H1 (cell line): ENCODE data around the gene DYNLT5. TPM values are rescaled to one million over a fixed set of nuclear protein-coding genes. Genes with fewer than 3 reads are reported as not detected.
"Not testable (repeated sequence)": the region's sequence is repeated elsewhere in the genome, so short reads cannot be mapped to it uniquely, and the experiment has no call there.

Experiments
- CTCF ChIA-PET: fragments of 300-600 bp; sonication (Branson Sonifier 250); formaldehyde crosslinking; loops from one replicate; lab custom pipeline; 2021; ENCODE audit not compliant: partially characterized antibody; lab: Charles Lee
- POLR2A ChIA-PET: fragments of 300-600 bp; sonication (Branson Sonifier 250); formaldehyde crosslinking; loops from one replicate; lab custom pipeline; 2021; ENCODE audit warnings: inconsistent platforms; ENCODE audit not compliant: partially characterized antibody; lab: Charles Lee
- DNase-seq, 2 experiments: peaks; one replicate each; pipeline versions ENCODE4 v3.0.0 to v3.0.0-alpha.2; 2010 to 2022; ENCODE audit warnings: low spot score in 2 of 2, low read depth in 1 of 2, mixed read lengths in 1 of 2
- FAIRE-seq: peaks from 2 replicates; lab custom pipeline; 2011; peaks lifted over from hg19 to GRCh38; lab: Jason Lieb, UNC
- H2AFZ ChIP-seq: 2 replicates; pipeline ENCODE4 v1.8.1; 2012; ENCODE audit warnings: low read length, inconsistent platforms
- H2AK5ac ChIP-seq: 2 replicates; pipeline ENCODE4 v1.6.1; 2013; ENCODE audit warnings: low read depth, low read length
- H2BK120ac ChIP-seq: replicated peaks from 2 replicates; pipeline ENCODE3; 2013; ENCODE audit warnings: low read depth, low read length, inconsistent platforms
- H2BK12ac ChIP-seq: 2 replicates; pipeline ENCODE4 v1.6.1; 2013; ENCODE audit warnings: low read depth, low read length
- H2BK15ac ChIP-seq: 2 replicates; pipeline ENCODE4 v1.6.1; 2013; ENCODE audit warnings: low read length
- H2BK20ac ChIP-seq: 2 replicates; pipeline ENCODE4 v1.6.1; 2013; ENCODE audit warnings: low read length
- H2BK5ac ChIP-seq: 2 replicates; pipeline ENCODE4 v1.6.1; 2013; ENCODE audit warnings: low read depth, low read length
- H3K14ac ChIP-seq: 2 replicates; pipeline ENCODE4 v1.6.1; 2013; ENCODE audit warnings: inconsistent platforms; ENCODE audit not compliant: insufficient read length
- H3K18ac ChIP-seq: 2 replicates; pipeline ENCODE4 v1.6.1; 2013; ENCODE audit warnings: low read length; ENCODE audit errors: extremely low read depth
- H3K23ac ChIP-seq: 2 replicates; pipeline ENCODE4 v1.6.1; 2013; ENCODE audit warnings: inconsistent platforms; ENCODE audit not compliant: insufficient read length
- H3K23me2 ChIP-seq: 2 replicates; pipeline ENCODE4 v1.6.1; 2013; ENCODE audit warnings: low read depth, low read length
- H3K27ac ChIP-seq: 2 replicates; pipeline ENCODE4 v1.6.1; 2011; ENCODE audit warnings: low read depth, low read length, inconsistent platforms
- H3K27me3 ChIP-seq, 4 experiments: replicated peaks in 1 of 4; 1 replicate in 1 of 4; 2 replicates in 3 of 4; pipeline versions ENCODE4 v1.6.1 to v1.8.1; 2011 to 2013; ENCODE audit warnings: low read length in 3 of 4, mild to moderate bottlenecking in 3 of 4, inconsistent platforms in 2 of 4, mixed read lengths in 2 of 4, moderate library complexity in 1 of 4; ENCODE audit not compliant: control insufficient read depth in 3 of 4, insufficient read depth in 3 of 4; ENCODE audit errors: extremely low read depth in 1 of 4
- H3K36me3 ChIP-seq, 4 experiments: 2 replicates each; pipeline versions ENCODE4 v1.6.1 to v1.8.1; 2011 to 2013; ENCODE audit warnings: mild to moderate bottlenecking in 4 of 4, low read length in 3 of 4, moderate library complexity in 2 of 4, control low read depth in 1 of 4, inconsistent platforms in 1 of 4; ENCODE audit not compliant: insufficient read depth in 4 of 4, control insufficient read depth in 2 of 4
- H3K4ac ChIP-seq: replicated peaks from 2 replicates; pipeline ENCODE3; 2013; ENCODE audit warnings: low read length, low read depth, mixed read lengths, inconsistent platforms; ENCODE audit not compliant: insufficient read length
- H3K4me1 ChIP-seq, 4 experiments: replicated peaks in 1 of 4; 1 replicate in 1 of 4; 2 replicates in 3 of 4; pipeline versions ENCODE4 v1.6.1 to v1.8.1; 2011 to 2013; ENCODE audit warnings: low read length in 3 of 4, inconsistent platforms in 2 of 4, mixed read lengths in 1 of 4; ENCODE audit not compliant: insufficient read depth in 4 of 4, control insufficient read depth in 3 of 4
- H3K4me2 ChIP-seq, 2 experiments: 2 replicates each; pipeline versions ENCODE4 v1.6.1 to v1.8.1; 2011 to 2013; ENCODE audit warnings: low read depth in 2 of 2, low read length in 2 of 2, control low read depth in 1 of 2, inconsistent platforms in 1 of 2, mild to moderate bottlenecking in 1 of 2; ENCODE audit not compliant: insufficient read depth in 1 of 2
- H3K4me3 ChIP-seq, 4 experiments: fragments of 200-600, 300-600 bp in 1 of 4; sonication (generic), shearing (Covaris generic), sonication (Bioruptor Twin) in 1 of 4; 2 replicates each; pipeline versions ENCODE4 v1.5.1 to v1.8.1; 2011 to 2016; ENCODE audit warnings: low read length in 4 of 4, low read depth in 3 of 4, control low read depth in 2 of 4, inconsistent platforms in 2 of 4, mild to moderate bottlenecking in 2 of 4, mixed read lengths in 1 of 4, moderate library complexity in 1 of 4; ENCODE audit not compliant: insufficient read depth in 2 of 4; ENCODE audit errors: extremely low read depth in 1 of 4
- H3K56ac ChIP-seq: replicated peaks from 2 replicates; pipeline ENCODE3; 2013; ENCODE audit warnings: low read depth, mild to moderate bottlenecking, mixed read lengths, low read length, inconsistent platforms; ENCODE audit not compliant: insufficient read length
- H3K79me1 ChIP-seq: 2 replicates; pipeline ENCODE4 v1.6.1; 2013; ENCODE audit warnings: low read depth, low read length, control low read depth
- H3K79me2 ChIP-seq, 2 experiments: 2 replicates each; pipeline versions ENCODE4 v1.6.1 to v1.8.1; 2012 to 2013; ENCODE audit warnings: low read length in 2 of 2, mild to moderate bottlenecking in 2 of 2, inconsistent platforms in 1 of 2; ENCODE audit not compliant: insufficient read depth in 2 of 2, control insufficient read depth in 1 of 2
- H3K9ac ChIP-seq, 4 experiments: replicated peaks in 1 of 4; 1 replicate in 1 of 4; 2 replicates in 3 of 4; pipeline versions ENCODE4 v1.6.1 to v1.8.1; 2011 to 2013; ENCODE audit warnings: low read depth in 3 of 4, low read length in 3 of 4, control low read depth in 2 of 4, mild to moderate bottlenecking in 2 of 4, moderate library complexity in 2 of 4, inconsistent platforms in 1 of 4; ENCODE audit errors: extremely low read depth in 1 of 4
- H3K9me3 ChIP-seq, 2 experiments: 2 replicates each; pipeline versions ENCODE4 v1.6.1 to v1.8.1; 2012 to 2013; ENCODE audit warnings: mild to moderate bottlenecking in 2 of 2, moderate library complexity in 2 of 2, control low read depth in 1 of 2, inconsistent platforms in 1 of 2, low read depth in 1 of 2, low read length in 1 of 2, mixed read lengths in 1 of 2; ENCODE audit not compliant: insufficient read depth in 2 of 2
- H4K20me1 ChIP-seq, 2 experiments: replicated peaks in 1 of 2; 2 replicates each; pipeline versions ENCODE3 to v1.8.1; 2011 to 2013; ENCODE audit warnings: inconsistent platforms in 2 of 2, low read length in 2 of 2, mild to moderate bottlenecking in 1 of 2; ENCODE audit not compliant: insufficient read depth in 2 of 2, control insufficient read depth in 1 of 2
- H4K5ac ChIP-seq: 2 replicates; pipeline ENCODE4 v1.6.1; 2013; ENCODE audit warnings: low read length, low read depth, mixed read lengths, inconsistent platforms; ENCODE audit not compliant: insufficient read length
- H4K8ac ChIP-seq: 2 replicates; pipeline ENCODE4 v1.8.0; 2013; ENCODE audit warnings: mild to moderate bottlenecking, moderate library complexity, low read length, inconsistent platforms; ENCODE audit not compliant: insufficient read depth; ENCODE audit errors: extremely low read depth
- H4K91ac ChIP-seq: replicated peaks from 2 replicates; pipeline ENCODE3; 2013; ENCODE audit warnings: low read length, mixed read lengths, inconsistent platforms; ENCODE audit not compliant: insufficient read length
- PHF8 ChIP-seq: fragments of 200-600 bp; sonication (generic); conservative IDR thresholded peaks from 2 replicates; pipeline ENCODE4 v1.7.1; 2012; ENCODE audit warnings: low read depth, mild to moderate bottlenecking, inconsistent platforms, low read length, moderate library complexity
- RAD21 ChIP-seq, 2 experiments: IDR thresholded peaks in 1 of 2; conservative IDR thresholded peaks in 1 of 2; 2 replicates each; pipeline ENCODE4 v1.6.1; 2011; ENCODE audit warnings: low read depth in 2 of 2, low read length in 2 of 2, improper control_type of control experiment in 1 of 2, inconsistent platforms in 1 of 2, mild to moderate bottlenecking in 1 of 2, moderate library complexity in 1 of 2
- WGBS, 2 experiments: shearing (Covaris generic) in 1 of 2; methylation state at CpG; one replicate each; pipeline versions ENCODE4 v1.1.6 to v1.1.7; 2013 to 2015; ENCODE audit warnings: low lambda C conversion rate in 2 of 2, mixed read lengths in 2 of 2, inconsistent platforms in 1 of 2, low coverage in 1 of 2, missing lambda C conversion rate in 1 of 2; ENCODE audit not compliant: insufficient replicate concordance in 2 of 2, insufficient coverage in 1 of 2, insufficient read length in 1 of 2; ENCODE audit errors: extremely low coverage in 1 of 2, missing lambda C conversion rate in 1 of 2; 5-methylcytosine and 5-hydroxymethylcytosine counted together
- polyA plus RNA-seq, 7 experiments: library from polyadenylated mRNA; depleted of rRNA in 3 of 7; stranded (reverse) in 5 of 7; unstranded in 2 of 7; fragments of >200 nt in 5 of 7; fragments of 200-250 nt in 2 of 7; gene quantifications; 1 replicate in 5 of 7; 2 replicates in 1 of 7; 4 replicates in 1 of 7; pipeline versions ENCODE4 v1.2.1 to v1.2.3, GENCODE V29; 2011 to 2013; ENCODE audit warnings: missing spikeins in 2 of 7, mixed read lengths in 2 of 7
- total RNA-seq: library from RNA; stranded (reverse); fragmentation: NEBNext Ultra II Directional; extraction: Animal tissue kit (Norgen Biotek cat#: 25700); gene quantifications from 2 replicates; pipeline ENCODE4 v1.2.1, GENCODE V29; 2021
- TF ChIP-seq, protein P1 (sequence below), 3 experiments: IDR thresholded peaks; 1 replicate in 2 of 3; 2 replicates in 1 of 3; pipeline versions ENCODE4 v1.5.1 to v1.6.1; 2011; ENCODE audit warnings: low read length in 3 of 3, mild to moderate bottlenecking in 3 of 3, inconsistent platforms in 2 of 3, low read depth in 1 of 3, moderate library complexity in 1 of 3; ENCODE audit not compliant: insufficient read depth in 1 of 3; ENCODE audit errors: control extremely low read depth in 1 of 3

The DYNLT5 gene
- total and polyA plus RNA-seq, 2 of the 8 experiments (the other 6 are each of a cell fraction or from before 2014, with no cell fraction given): 0.93 to 1.5 TPM

DNA sequence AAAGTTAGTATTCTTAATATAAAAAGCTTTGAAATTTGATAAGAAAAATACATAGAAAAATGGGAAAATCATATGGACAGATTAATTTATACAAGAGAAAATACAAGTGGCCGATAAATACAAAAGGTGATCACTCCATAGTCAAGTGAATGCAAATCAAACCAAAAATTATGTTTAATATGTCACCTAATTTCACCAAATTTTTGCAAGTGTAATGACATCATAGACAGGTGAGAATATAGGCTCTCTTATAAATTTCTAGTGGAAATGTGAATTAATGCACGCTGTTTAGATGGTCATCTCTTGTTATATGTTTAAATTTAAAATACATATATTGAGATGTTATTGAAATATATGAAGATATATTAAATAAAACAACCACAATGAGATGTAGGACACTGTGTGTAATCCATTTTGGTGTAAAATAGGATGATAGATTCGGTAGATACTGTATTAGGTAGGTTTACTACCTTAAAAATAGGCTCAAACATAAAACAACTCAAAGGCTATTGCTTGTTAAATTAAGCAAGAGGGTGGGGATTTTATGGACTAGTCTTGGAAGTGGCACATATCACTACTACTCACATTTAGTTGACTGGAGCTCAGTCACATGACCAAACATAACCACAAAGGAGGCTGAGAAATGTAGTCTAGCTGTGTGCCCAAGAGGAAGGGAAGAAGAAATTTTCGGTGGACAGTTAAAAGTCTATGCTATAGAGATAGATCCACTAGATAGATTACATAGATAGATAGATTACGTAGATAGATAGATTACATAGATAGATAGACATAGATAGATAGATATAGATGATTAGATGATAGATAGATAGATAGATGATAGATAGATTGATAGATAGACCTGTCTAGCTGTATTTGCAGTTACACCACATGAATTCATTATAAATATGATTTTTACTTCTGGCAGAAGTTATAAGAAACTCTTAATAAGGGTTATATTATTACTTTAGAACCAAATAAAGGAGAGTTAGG lies 39.7 kb downstream of the DYNLT5 start (continued):
- TF ChIP-seq, protein P1, sequence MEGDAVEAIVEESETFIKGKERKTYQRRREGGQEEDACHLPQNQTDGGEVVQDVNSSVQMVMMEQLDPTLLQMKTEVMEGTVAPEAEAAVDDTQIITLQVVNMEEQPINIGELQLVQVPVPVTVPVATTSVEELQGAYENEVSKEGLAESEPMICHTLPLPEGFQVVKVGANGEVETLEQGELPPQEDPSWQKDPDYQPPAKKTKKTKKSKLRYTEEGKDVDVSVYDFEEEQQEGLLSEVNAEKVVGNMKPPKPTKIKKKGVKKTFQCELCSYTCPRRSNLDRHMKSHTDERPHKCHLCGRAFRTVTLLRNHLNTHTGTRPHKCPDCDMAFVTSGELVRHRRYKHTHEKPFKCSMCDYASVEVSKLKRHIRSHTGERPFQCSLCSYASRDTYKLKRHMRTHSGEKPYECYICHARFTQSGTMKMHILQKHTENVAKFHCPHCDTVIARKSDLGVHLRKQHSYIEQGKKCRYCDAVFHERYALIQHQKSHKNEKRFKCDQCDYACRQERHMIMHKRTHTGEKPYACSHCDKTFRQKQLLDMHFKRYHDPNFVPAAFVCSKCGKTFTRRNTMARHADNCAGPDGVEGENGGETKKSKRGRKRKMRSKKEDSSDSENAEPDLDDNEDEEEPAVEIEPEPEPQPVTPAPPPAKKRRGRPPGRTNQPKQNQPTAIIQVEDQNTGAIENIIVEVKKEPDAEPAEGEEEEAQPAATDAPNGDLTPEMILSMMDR (IDR thresholded peaks at IDR 0.05; ENCODE audit: control extremely low read depth in 1 of 3, insufficient read depth in 1 of 3, low read depth in 1 of 3, low read length in 3 of 3): no peak
- no peak for TF ChIP-seq RAD21 (IDR thresholded peaks at IDR 0.05 in 1 of 2, conservative IDR thresholded peaks at IDR 0.05 in 1 of 2; ENCODE audit: low read depth in 2 of 2, low read length in 2 of 2)
- no peak for TF ChIP-seq PHF8

DNA sequence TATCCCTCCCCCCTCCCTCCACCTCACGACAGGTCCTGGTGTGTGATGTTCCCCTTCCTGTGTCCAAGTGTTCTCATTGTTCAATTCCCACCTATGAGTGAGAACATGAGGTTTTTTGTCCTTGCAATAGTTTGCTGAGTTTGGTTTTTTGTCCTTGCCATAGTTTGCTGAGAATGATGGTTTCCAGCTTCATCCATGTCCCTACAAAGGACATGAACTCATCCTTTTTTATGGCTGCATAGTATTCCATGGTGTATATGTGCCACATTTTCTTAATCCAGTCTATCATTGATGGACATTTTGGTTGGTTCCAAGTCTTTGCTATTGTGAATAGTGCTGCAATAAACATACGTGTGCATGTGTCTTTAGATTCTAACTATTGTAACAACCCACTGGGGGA lies 43.6 kb downstream of the DYNLT5 start:
- H3K18ac ChIP-seq, H3K27me3 ChIP-seq, H3K56ac ChIP-seq, H3K9ac ChIP-seq, DNase-seq, H3K4me2 ChIP-seq, H3K4me1 ChIP-seq, H3K23ac ChIP-seq, H3K23me2 ChIP-seq, H3K14ac ChIP-seq, H4K5ac ChIP-seq, H3K79me2 ChIP-seq, H3K27ac ChIP-seq, H2AFZ ChIP-seq, H4K91ac ChIP-seq, H3K4me3 ChIP-seq, H2BK12ac ChIP-seq, H2AK5ac ChIP-seq, H2BK5ac ChIP-seq, H4K20me1 ChIP-seq, H3K9me3 ChIP-seq, H4K8ac ChIP-seq, H3K79me1 ChIP-seq, H2BK120ac ChIP-seq, POLR2A ChIA-PET, H3K4ac ChIP-seq, H2BK20ac ChIP-seq, H3K36me3 ChIP-seq, FAIRE-seq, H2BK15ac ChIP-seq: not testable (repeated sequence)
- WGBS, 2 experiments: 100% methylated on average over 1 of the region's 2 CpGs; no CpG with 5 or more reads in 1 of the 2 experiments
- CTCF ChIA-PET: interaction anchor here (0.6 to 1.3 kb wide), 2 partner anchors 30 to 1551 kb away, joined by 4 to 8 read pairs; no protein-coding TSS in a partner anchor
